Kidney (tissue), 14 donors: ENCODE results near the gene CYTH1. TPM values are rescaled to one million over a fixed set of nuclear protein-coding genes. Genes with fewer than 3 reads are reported as not detected.

Experiments used
- DNase-seq, 5 donors: peaks; one replicate each; pipeline ENCODE4 v3.0.0-alpha.2; 2013 to 2020
- FAIRE-seq: peaks from 2 replicates; lab custom pipeline; 2012; peaks lifted over from hg19 to GRCh38; lab: Jason Lieb, UNC
- H3K27ac ChIP-seq, 2 donors: one replicate each; pipeline ENCODE4 v1.7.0; 2013; ENCODE audit warnings: low read depth in 2 of 2, low read length in 2 of 2, inconsistent platforms in 1 of 2
- H3K27me3 ChIP-seq: one replicate; pipeline ENCODE4 v1.7.1; 2013; ENCODE audit warnings: low read length, inconsistent platforms; ENCODE audit not compliant: control insufficient read depth, insufficient read depth
- H3K36me3 ChIP-seq, 3 donors: one replicate each; pipeline versions ENCODE4 v1.7.0 to v1.7.1; 2013; ENCODE audit warnings: low read length in 3 of 3, control low read depth in 1 of 3, inconsistent platforms in 1 of 3; ENCODE audit not compliant: insufficient read depth in 3 of 3, control insufficient read depth in 2 of 3
- H3K4me1 ChIP-seq, 3 donors: one replicate each; pipeline versions ENCODE4 v1.7.0 to v1.7.1; 2013; ENCODE audit warnings: low read length in 3 of 3, inconsistent platforms in 1 of 3, low read depth in 1 of 3; ENCODE audit not compliant: control insufficient read depth in 2 of 3, insufficient read depth in 2 of 3
- H3K4me3 ChIP-seq, 3 donors: one replicate each; pipeline versions ENCODE4 v1.7.0 to v1.8.1; 2013; ENCODE audit warnings: low read length in 3 of 3, control low read depth in 1 of 3, inconsistent platforms in 1 of 3
- H3K9ac ChIP-seq, 3 donors: one replicate each; pipeline versions ENCODE4 v1.7.0 to v1.7.1; 2013; ENCODE audit warnings: low read length in 3 of 3, control low read depth in 1 of 3, inconsistent platforms in 1 of 3
- H3K9me3 ChIP-seq, 3 donors: one replicate each; pipeline versions ENCODE4 v1.7.0 to v1.7.1; 2013; ENCODE audit warnings: low read length in 3 of 3, control low read depth in 1 of 3, inconsistent platforms in 1 of 3; ENCODE audit not compliant: control insufficient read depth in 2 of 3, insufficient read depth in 1 of 3
- CTCF ChIP-seq: IDR thresholded peaks from 3 replicates; pipeline ENCODE4 v1.5.1; 2012; ENCODE audit warnings: mild to moderate bottlenecking, moderate library complexity, borderline replicate concordance; ENCODE audit not compliant: insufficient read depth; ENCODE audit errors: extremely low read depth
- intact Hi-C: fragments of 100-400 bp; cut with DNase I; formaldehyde crosslinking; loops from one replicate; pipeline ENCODE4 v1.11.1; 2022
- polyA plus RNA-seq: library from polyadenylated mRNA; stranded (reverse); fragments of 350-450 nt; fragmentation: Illumina TruSeq; extraction: RNeasy Lipid Tissue Mini Kit (QIAGEN cat#74804); gene quantifications from one replicate; pipeline ENCODE4 v1.2.3, GENCODE V29; 2014; ENCODE audit warnings: low read depth, low replicate concordance; ENCODE audit not compliant: insufficient read depth
- total RNA-seq: library from RNA; stranded (reverse); fragmentation: NEBNext Ultra II Directional; extraction: Animal tissue kit (Norgen Biotek cat#: 25700); gene quantifications from one replicate; pipeline ENCODE4 v1.2.1, GENCODE V29; 2021
- donor health status: control.
- donor health status: control.
- donor health status: control.
- donor health status: control.
- donor health status: control.
- donor health status: DM: yes; HTN: yes; CAD: no.
- donor health status: Normal renal cell carcinoma (clear cell type).

Gene CYTH1
- total and polyA plus RNA-seq, 2 donors from 2014 or later, result 25.3 to 59.7 TPM

- DNase-seq (no peak), FAIRE-seq (no peak)
- Histone ChIP-seq H3K27ac (no peak overlapping the region), H3K36me3 (no peaks in the 10 kb centered on the region), H3K4me3 (no peak overlapping the region), H3K27me3 (no peaks in the 10 kb centered on the region), H3K9me3 (no peaks in the 10 kb centered on the region), H3K9ac (no peak overlapping the region), H3K4me1 (peaks cover 0 to 6% (median 4%) of the 10 kb centered on the region in 3 donors)
- intact Hi-C loops, result no loop called here
- no peak for TF ChIP-seq CTCF
Measured at GRCh38 chr17:78667741-78668640, 114.1 kb downstream of the CYTH1 start.

DNA sequence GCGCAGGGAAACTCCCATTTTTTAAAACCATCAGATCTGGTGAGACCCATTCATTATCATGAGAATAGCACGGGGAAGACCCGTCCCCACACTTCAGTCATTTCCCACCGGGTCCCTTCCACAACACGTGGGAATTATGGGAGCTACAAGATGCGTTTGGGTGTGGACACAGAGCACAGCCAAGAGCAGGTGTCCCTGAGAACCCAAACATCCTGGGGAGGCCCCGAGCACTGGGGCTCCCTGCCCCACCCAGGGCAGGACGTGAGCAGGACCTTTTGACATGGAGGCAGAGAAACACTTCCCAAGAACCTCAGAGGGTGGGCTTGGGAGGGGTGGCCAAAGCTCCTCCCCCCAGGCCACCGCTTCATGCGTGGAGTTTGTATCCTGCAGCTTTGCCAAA is 115.0 kb downstream of the CYTH1 start:
- Histone ChIP-seq H3K9ac (no peak overlapping the region), H3K4me3 (no peak overlapping the region), H3K9me3 (no peaks in the 10 kb centered on the region), H3K4me1 (peaks cover 0 to 6% (median 4%) of the 10 kb centered on the region in 3 donors), H3K27ac (no peak overlapping the region), H3K36me3 (no peaks in the 10 kb centered on the region), H3K27me3 (no peaks in the 10 kb centered on the region)
- FAIRE-seq (no peak), DNase-seq (no peak)
- intact Hi-C loops, result no loop called here
- TF ChIP-seq CTCF, result no peak

DNA sequence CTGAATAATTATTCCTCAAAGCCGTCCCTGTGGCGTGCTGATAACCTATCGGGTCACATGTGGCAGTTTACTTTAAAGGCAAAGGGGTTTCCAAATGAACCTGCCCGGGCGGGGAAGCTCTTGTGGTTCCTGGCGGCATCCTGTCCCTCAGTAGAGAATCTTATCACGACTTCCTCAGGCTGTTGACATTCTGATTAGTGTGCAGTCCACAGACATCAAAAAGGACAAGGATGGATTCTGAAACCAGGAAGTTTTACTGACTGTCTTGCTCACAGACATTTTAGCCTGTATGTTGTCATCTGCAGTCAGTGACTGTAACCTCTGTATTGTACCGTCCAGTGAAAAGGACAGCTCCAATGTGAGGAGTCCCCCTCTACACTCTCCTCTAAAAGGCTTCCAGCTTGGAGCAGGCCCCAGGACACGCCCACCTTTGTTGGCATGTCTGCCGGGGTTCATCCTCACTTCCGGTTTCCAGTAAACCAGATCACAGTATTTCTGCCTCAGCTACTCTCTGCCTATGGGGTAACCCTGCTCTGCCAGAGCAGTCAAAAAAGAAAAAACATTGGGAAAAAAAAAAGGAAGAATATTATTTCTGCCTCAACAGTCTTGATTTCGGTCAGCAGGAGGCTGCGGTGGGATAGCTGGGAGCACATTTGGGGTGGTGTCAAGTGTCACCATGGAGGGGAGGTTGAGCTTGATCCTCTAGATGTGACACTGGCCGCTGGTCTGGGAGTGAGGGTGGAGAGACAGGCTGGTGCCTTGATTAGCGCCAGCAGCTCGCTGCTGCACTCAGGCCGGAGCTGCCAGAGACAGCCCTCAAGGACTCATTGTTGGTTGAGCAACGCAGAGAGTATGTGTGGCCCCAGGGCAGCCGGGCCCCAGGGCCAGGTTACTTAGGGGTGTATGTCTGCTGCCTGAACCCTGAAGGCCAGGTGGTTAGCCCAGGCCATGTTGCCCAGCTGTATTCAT is 115.8 kb downstream of the CYTH1 start:
- DNase-seq (peak in 1 of 5 donors; percentile 48), FAIRE-seq (no peak)
- Histone ChIP-seq H3K4me3 (no peak overlapping the region), H3K36me3 (no peaks in the 10 kb centered on the region), H3K9ac (no peak overlapping the region), H3K4me1 (peaks cover 0 to 6% (median 4%) of the 10 kb centered on the region in 3 donors), H3K27ac (peak overlapping the region; percentile 11), H3K9me3 (no peaks in the 10 kb centered on the region), H3K27me3 (no peaks in the 10 kb centered on the region)
- no peak for TF ChIP-seq CTCF
- intact Hi-C loops, result no loop called here
